ENCODE data around the gene EPHA1. TPM values are rescaled to one million over a fixed set of nuclear protein-coding genes. Genes with fewer than 3 reads are reported as not detected.

Gene EPHA1
- total RNA-seq, 4 donors from 2014 or later, result 0.94 TPM; not detected in 3

DNA sequence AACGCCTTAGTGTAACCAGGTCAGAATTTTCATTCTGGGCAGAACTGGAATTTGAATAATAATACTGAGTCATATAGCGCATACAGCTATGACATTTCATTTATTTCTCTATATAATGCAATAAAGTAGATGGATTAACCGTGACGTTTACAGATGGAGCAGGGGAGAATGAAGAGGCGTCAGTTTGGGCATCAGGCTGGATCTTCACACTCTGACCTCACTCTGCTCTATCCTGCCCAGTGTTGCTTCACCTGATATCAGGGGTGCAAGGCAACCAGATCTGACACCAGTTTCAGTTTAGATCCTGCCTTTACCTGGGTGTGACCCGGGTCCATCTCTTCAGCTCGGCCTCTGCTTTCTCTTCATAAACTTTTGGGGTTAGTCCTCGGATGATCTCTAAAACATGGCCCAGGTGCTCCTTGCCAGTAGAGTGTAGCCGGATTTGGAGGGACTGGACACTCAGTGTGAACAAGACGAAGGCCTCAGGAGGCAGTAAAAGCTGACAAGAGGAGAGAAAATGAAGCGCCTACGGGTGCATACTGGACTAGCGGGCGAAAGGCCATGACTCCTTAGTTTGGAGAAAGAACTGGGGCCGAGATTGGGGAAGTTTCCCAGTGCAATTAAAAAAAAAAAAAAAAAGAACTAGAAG is 28.9 kb downstream of the EPHA1 start:
- TF ChIP-seq, protein P1, sequence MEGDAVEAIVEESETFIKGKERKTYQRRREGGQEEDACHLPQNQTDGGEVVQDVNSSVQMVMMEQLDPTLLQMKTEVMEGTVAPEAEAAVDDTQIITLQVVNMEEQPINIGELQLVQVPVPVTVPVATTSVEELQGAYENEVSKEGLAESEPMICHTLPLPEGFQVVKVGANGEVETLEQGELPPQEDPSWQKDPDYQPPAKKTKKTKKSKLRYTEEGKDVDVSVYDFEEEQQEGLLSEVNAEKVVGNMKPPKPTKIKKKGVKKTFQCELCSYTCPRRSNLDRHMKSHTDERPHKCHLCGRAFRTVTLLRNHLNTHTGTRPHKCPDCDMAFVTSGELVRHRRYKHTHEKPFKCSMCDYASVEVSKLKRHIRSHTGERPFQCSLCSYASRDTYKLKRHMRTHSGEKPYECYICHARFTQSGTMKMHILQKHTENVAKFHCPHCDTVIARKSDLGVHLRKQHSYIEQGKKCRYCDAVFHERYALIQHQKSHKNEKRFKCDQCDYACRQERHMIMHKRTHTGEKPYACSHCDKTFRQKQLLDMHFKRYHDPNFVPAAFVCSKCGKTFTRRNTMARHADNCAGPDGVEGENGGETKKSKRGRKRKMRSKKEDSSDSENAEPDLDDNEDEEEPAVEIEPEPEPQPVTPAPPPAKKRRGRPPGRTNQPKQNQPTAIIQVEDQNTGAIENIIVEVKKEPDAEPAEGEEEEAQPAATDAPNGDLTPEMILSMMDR (IDR thresholded peaks at IDR 0.05; ENCODE audit: low read depth), result no peak

- TF ChIP-seq, protein P1 (IDR thresholded peaks at IDR 0.05; ENCODE audit: low read depth), result no peak
Measured at GRCh38 chr7:143376396-143376795, 32.3 kb downstream of the EPHA1 start.

DNA sequence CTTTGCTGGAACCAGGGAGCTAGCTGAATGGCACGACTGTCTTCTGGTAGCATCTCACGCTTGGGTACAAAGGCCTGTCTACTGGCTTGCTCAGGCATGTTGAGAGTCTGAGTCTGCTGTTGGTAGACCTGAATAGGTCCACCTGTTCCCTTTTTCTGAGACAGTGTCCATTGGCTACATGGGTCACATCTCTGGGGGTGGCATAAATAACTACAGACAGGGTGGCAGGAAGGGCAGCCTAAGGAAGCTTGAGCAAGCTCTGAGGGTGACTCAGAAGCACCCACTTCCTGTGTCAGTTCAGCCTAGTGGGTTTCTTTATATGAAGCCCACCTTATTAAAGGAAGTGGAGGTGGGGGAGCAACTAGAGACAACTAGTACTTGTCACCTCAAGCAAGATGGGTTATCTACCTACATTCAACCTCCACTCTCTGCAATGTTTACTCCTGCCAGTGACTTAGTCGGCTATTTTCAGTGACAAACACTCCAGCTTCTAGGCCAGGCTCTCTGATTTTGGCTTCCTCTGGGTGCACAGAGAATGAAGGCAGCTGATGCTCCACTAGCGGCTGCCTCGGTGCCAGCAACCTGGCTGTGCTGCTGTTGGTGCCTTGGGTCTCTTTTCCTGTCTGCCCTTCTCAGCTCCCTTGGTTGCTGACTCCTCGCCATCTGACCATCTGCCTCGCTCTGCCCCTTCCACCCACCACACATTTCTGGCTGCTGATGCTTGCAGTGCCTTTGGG is 33.2 kb downstream of the EPHA1 start:
- TF ChIP-seq, protein P1 (IDR thresholded peaks at IDR 0.05; ENCODE audit: low read depth), result no peak

DNA sequence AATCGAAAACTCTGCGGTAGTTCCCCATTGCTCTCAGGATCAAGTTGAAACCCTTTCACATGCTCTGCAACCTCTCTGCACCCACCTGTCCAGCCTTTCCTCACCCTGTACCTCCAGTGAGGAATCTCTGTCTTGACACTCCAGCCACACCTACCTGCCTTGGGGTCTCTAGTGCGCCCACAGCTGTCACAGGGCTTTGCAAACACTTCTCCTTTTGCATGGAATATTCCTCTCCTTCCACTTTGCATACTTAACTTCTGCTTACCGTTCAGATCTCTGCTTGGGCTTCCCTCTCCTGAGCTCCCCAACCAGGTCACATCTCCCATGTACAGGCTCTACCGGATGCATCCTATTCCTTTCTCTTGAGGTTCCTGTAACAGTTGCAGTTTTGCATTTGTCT is 34.1 kb downstream of the EPHA1 start:
- TF ChIP-seq, protein P1 (IDR thresholded peaks at IDR 0.05; ENCODE audit: low read depth), result no peak

- TF ChIP-seq, protein P1 (IDR thresholded peaks at IDR 0.05; ENCODE audit: low read depth), result no peak
Measured at GRCh38 chr7:143373255-143373794, 35.3 kb downstream of the EPHA1 start.

DNA sequence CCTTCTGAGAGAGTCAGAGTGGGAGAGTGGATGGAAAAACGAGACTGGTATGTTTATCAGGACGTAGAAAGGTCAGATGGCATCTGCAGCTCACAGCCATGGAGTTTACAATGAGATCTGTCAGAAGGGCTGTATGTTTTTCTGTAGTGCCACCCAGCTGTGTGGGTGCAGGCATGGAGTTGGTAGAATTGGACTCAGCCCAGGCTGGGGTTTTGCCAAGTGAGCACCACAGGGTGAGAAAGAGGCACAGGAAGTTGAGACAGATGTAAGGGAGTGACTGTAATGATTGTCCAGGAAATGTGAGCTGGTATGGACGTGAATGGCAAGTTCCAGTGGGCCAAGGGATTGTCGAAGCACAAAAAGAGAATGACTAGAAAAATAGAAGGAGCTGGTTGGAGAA is 36.6 kb downstream of the EPHA1 start:
- TF ChIP-seq, protein P1 (IDR thresholded peaks at IDR 0.05; ENCODE audit: low read depth), result no peak
